ENCODE data around the gene C14orf93.

GRCh38 chr14:23047034-23047634, 37.2 kb upstream of the C14orf93 start:
- TF ChIP-seq CTCF (IDR thresholded peaks at IDR 0.05), result no peak
- no peak for TF ChIP-seq MAX (IDR thresholded peaks at IDR 0.05)
- no peak for TF ChIP-seq MYC (IDR thresholded peaks at IDR 0.05; ENCODE audit: borderline replicate concordance, low read length)
- TF ChIP-seq EP300 (IDR thresholded peaks at IDR 0.05), result no peak
- no peak for TF ChIP-seq NR3C1 (IDR thresholded peaks at IDR 0.05)
- no peak for TF ChIP-seq CEBPB (IDR thresholded peaks at IDR 0.05)
- no peak for TF ChIP-seq RAD21 (conservative IDR thresholded peaks at IDR 0.05 in 1 of 2, IDR thresholded peaks at IDR 0.05 in 1 of 2)
- no peak for TF ChIP-seq POLR2A (IDR thresholded peaks at IDR 0.05; ENCODE audit: low read length)
- TF ChIP-seq REST (IDR thresholded peaks at IDR 0.05), result no peak
- TF ChIP-seq JUNB (IDR thresholded peaks at IDR 0.05), result no peak

All from A549 (cell line).